Lower lobe of right lung (tissue), 2 donors: ENCODE results near the gene RAPGEF4. TPM values are rescaled to one million over a fixed set of nuclear protein-coding genes. Genes with fewer than 3 reads are reported as not detected.

Experiments
- ATAC-seq, 2 donors: fragments of 200-7000 bp; cut with Tn5 transposase; one replicate each; pipeline ENCODE4 v1.9.1; 2020 to 2022; ENCODE audit warnings: mild to moderate bottlenecking in 2 of 2, moderate library complexity in 2 of 2
- DNase-seq: peaks from one replicate; pipeline ENCODE4 v3.0.0-alpha.2; 2020
- H3K27ac ChIP-seq: fragments of 200-600 bp; one replicate; pipeline ENCODE4 v1.8.0; 2022
- H3K27me3 ChIP-seq: fragments of 200-600 bp; one replicate; pipeline ENCODE4 v1.8.0; 2022; ENCODE audit warnings: low read depth
- H3K36me3 ChIP-seq: fragments of 200-600 bp; one replicate; pipeline ENCODE4 v1.8.0; 2022; ENCODE audit warnings: mild to moderate bottlenecking
- H3K4me1 ChIP-seq: fragments of 200-600 bp; one replicate; pipeline ENCODE4 v1.8.0; 2022
- H3K4me3 ChIP-seq: fragments of 200-600 bp; one replicate; pipeline ENCODE4 v1.8.0; 2022; ENCODE audit warnings: mild to moderate bottlenecking
- H3K9me3 ChIP-seq: fragments of 200-600 bp; one replicate; pipeline ENCODE4 v1.8.0; 2022
- intact Hi-C: fragments of 100-400 bp; cut with DNase I; formaldehyde crosslinking; loops from one replicate; pipeline ENCODE4 v1.11.0; 2022
- total RNA-seq: library from RNA; stranded (reverse); fragmentation: NEBNext Ultra II Directional; extraction: Animal tissue kit (Norgen Biotek cat#: 25700); gene quantifications from one replicate; pipeline ENCODE4 v1.2.1, GENCODE V29; 2021
- TF ChIP-seq, protein P1 (sequence below): fragments of 200-600 bp; IDR thresholded peaks from one replicate; pipeline ENCODE4 v1.8.0; 2022; ENCODE audit warnings: antibody characterized with exemption, mild to moderate bottlenecking
- donor health status: DM: no; HTN: yes; CAD: no; lungs with severe emphysema.

RAPGEF4 gene
- total RNA-seq, 1 donor from 2014 or later = 14.6 TPM

- Histone ChIP-seq H3K27me3 (no peaks in the 10 kb centered on the region), H3K4me1 (no peaks in the 10 kb centered on the region), H3K9me3 (no peaks in the 10 kb centered on the region), H3K36me3 (no peaks in the 10 kb centered on the region), H3K27ac (no peak overlapping the region), H3K4me3 (no peak overlapping the region)
- DNase-seq = no peak
- TF ChIP-seq, protein P1, sequence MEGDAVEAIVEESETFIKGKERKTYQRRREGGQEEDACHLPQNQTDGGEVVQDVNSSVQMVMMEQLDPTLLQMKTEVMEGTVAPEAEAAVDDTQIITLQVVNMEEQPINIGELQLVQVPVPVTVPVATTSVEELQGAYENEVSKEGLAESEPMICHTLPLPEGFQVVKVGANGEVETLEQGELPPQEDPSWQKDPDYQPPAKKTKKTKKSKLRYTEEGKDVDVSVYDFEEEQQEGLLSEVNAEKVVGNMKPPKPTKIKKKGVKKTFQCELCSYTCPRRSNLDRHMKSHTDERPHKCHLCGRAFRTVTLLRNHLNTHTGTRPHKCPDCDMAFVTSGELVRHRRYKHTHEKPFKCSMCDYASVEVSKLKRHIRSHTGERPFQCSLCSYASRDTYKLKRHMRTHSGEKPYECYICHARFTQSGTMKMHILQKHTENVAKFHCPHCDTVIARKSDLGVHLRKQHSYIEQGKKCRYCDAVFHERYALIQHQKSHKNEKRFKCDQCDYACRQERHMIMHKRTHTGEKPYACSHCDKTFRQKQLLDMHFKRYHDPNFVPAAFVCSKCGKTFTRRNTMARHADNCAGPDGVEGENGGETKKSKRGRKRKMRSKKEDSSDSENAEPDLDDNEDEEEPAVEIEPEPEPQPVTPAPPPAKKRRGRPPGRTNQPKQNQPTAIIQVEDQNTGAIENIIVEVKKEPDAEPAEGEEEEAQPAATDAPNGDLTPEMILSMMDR = no peak
- no peak for ATAC-seq
- intact Hi-C loops = no loop called here
Observed at GRCh38 chr2:172947461-172948153, 212.0 kb downstream of the RAPGEF4 start.

DNA sequence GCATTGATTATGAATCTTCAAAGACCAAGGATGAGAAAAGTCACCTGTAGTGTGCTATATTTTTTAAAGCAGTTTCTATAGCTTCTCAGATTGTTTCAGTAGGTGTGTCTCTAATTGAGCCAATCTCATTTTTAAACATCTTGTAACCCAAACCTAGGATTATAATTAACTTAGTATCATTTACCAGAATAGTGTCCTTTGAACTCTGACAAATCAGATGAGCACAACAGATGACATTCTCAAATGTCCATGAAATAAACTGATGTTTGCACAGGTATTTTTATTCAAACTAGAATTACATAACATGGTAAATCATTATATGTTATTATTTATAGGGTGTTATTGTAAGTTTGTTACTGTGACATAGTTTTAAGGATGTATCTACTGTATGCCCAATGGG is 213.9 kb downstream of the RAPGEF4 start:
- Histone ChIP-seq H3K9me3 (no peaks in the 10 kb centered on the region), H3K4me1 (no peaks in the 10 kb centered on the region), H3K4me3 (no peak overlapping the region), H3K27ac (no peak overlapping the region), H3K36me3 (no peaks in the 10 kb centered on the region), H3K27me3 (no peaks in the 10 kb centered on the region)
- TF ChIP-seq, protein P1 = no peak
- DNase-seq (no peak), ATAC-seq (no peak)
- intact Hi-C loops = no loop called here

DNA sequence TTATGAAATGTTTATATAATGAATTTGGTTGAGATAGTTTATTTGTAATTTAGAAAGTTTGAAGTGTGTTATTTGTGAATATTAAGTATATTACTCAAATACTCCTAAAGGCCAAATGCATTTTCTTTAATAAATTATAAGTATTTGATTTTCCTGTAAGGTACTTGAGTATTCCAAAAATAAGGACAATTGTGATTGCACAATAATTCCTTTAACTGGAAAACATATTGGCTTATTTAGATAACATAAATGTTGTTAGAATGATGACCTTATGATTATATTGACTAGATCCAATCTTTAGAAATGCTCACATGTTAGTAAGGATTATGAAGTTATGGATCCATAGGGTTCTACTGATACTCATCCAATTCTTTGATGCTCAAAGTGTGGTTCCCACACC is 214.9 kb downstream of the RAPGEF4 start:
- TF ChIP-seq, protein P1 = no peak
- H3K27me3 ChIP-seq = no peaks in the 10 kb centered on the region
- no peak for DNase-seq
- no peaks in the 10 kb centered on the region for H3K4me1 ChIP-seq
- no peaks in the 10 kb centered on the region for H3K36me3 ChIP-seq
- H3K4me3 ChIP-seq = no peak overlapping the region
- intact Hi-C loops = no loop called here
- H3K27ac ChIP-seq = no peak overlapping the region
- no peak for ATAC-seq
- no peaks in the 10 kb centered on the region for H3K9me3 ChIP-seq

DNA sequence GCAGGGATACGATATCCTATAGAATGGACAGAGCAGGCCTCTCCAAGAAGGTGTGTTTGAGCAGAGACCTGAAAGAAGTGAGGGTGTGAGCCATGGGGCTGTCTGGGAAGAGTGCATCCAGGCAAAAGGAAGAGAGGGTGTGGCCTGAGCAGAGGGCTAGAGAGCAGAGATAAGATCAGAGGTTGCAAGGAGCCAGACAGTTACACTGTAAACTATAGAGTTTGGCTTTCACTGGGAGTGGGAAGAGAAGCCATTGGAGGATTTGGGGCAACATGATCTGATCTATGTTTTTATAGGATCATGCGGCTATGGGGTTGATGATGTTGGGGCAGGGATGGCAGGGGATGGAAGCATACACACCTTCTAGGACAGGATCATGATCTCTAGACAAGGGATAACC is 215.9 kb downstream of the RAPGEF4 start:
- Histone ChIP-seq H3K9me3 (no peaks in the 10 kb centered on the region), H3K4me1 (no peaks in the 10 kb centered on the region), H3K27me3 (no peaks in the 10 kb centered on the region), H3K4me3 (no peak overlapping the region), H3K36me3 (no peaks in the 10 kb centered on the region), H3K27ac (no peak overlapping the region)
- no peak for DNase-seq
- no peak for ATAC-seq
- TF ChIP-seq, protein P1 = no peak
- intact Hi-C loops = no loop called here

GRCh38 chr2:172953411-172953810 is 217.8 kb downstream of the RAPGEF4 start:
- no peaks in the 10 kb centered on the region for H3K4me1 ChIP-seq
- TF ChIP-seq, protein P1 = no peak
- no peaks in the 10 kb centered on the region for H3K36me3 ChIP-seq
- ATAC-seq (no peak), DNase-seq (no peak)
- H3K27me3 ChIP-seq = no peaks in the 10 kb centered on the region
- intact Hi-C loops = no loop called here
- no peak overlapping the region for H3K4me3 ChIP-seq
- no peaks in the 10 kb centered on the region for H3K9me3 ChIP-seq
- H3K27ac ChIP-seq = no peak overlapping the region
